H9 (cell line): ENCODE results near the gene KIR3DL2. TPM values are rescaled to one million over a fixed set of nuclear protein-coding genes. Genes with fewer than 3 reads are reported as not detected.
"Not testable (repeated sequence)": the region's sequence is repeated elsewhere in the genome, so short reads cannot be mapped to it uniquely, and the experiment has no call there.

Source experiments
- DNase-seq: peaks from one replicate; pipeline ENCODE4 v3.0.0-alpha.2; 2017
- H2AFZ ChIP-seq: one replicate; pipeline ENCODE4 v1.6.1; 2013; ENCODE audit warnings: mild to moderate bottlenecking, low read length, control low read depth, moderate library complexity
- H2AK5ac ChIP-seq: 2 replicates; pipeline ENCODE4 v1.6.1; 2013; ENCODE audit warnings: low read length, control low read depth, mixed read lengths; ENCODE audit not compliant: insufficient read length
- H2BK120ac ChIP-seq: one replicate; pipeline ENCODE4 v1.6.1; 2013; ENCODE audit warnings: low read depth, mild to moderate bottlenecking, low read length, control low read depth, inconsistent platforms; ENCODE audit not compliant: poor library complexity, severe bottlenecking
- H2BK12ac ChIP-seq: 2 replicates; pipeline ENCODE4 v1.6.1; 2013; ENCODE audit warnings: low read length, control low read depth, mixed read lengths, low read depth; ENCODE audit not compliant: insufficient read length
- H2BK15ac ChIP-seq: 2 replicates; pipeline ENCODE4 v1.6.1; 2013; ENCODE audit warnings: low read depth, low read length, control low read depth
- H2BK20ac ChIP-seq: one replicate; pipeline ENCODE4 v1.6.1; 2013; ENCODE audit warnings: low read depth, mild to moderate bottlenecking, low read length, control low read depth, inconsistent platforms; ENCODE audit not compliant: poor library complexity, severe bottlenecking
- H2BK5ac ChIP-seq: 2 replicates; pipeline ENCODE4 v1.6.1; 2013; ENCODE audit warnings: low read length, control low read depth, mixed read lengths; ENCODE audit not compliant: insufficient read length
- H3K14ac ChIP-seq: 2 replicates; pipeline ENCODE4 v1.6.1; 2013; ENCODE audit warnings: low read length, control low read depth; ENCODE audit not compliant: insufficient read depth
- H3K18ac ChIP-seq: 2 replicates; pipeline ENCODE4 v1.6.1; 2013; ENCODE audit warnings: low read depth, mild to moderate bottlenecking, mixed read lengths, low read length, control low read depth; ENCODE audit not compliant: insufficient read length
- H3K23ac ChIP-seq: 2 replicates; pipeline ENCODE4 v1.6.1; 2013; ENCODE audit warnings: low read length, control low read depth, mixed read lengths, low read depth; ENCODE audit not compliant: insufficient read length
- H3K23me2 ChIP-seq: 2 replicates; pipeline ENCODE4 v1.6.1; 2013; ENCODE audit warnings: low read depth, mild to moderate bottlenecking, mixed read lengths, low read length, control low read depth; ENCODE audit not compliant: insufficient read length, poor library complexity, severe bottlenecking
- H3K27ac ChIP-seq: 2 replicates; pipeline ENCODE4 v1.5.1; 2013; ENCODE audit warnings: low read length, control low read depth, mixed read lengths, low read depth; ENCODE audit not compliant: insufficient read length
- H3K27me3 ChIP-seq: 2 replicates; pipeline ENCODE4 v1.6.1; 2013; ENCODE audit warnings: low read length, control low read depth, inconsistent platforms; ENCODE audit not compliant: insufficient read depth
- H3K4ac ChIP-seq: 2 replicates; pipeline ENCODE4 v1.6.1; 2013; ENCODE audit warnings: low read depth, mild to moderate bottlenecking, control low read depth, inconsistent platforms, low read length, moderate library complexity
- H3K4me1 ChIP-seq: 2 replicates; pipeline ENCODE4 v1.6.1; 2013; ENCODE audit warnings: low read length, control low read depth, inconsistent platforms; ENCODE audit not compliant: insufficient read depth
- H3K4me2 ChIP-seq: 2 replicates; pipeline ENCODE4 v1.6.1; 2013; ENCODE audit warnings: low read length, control low read depth, mixed read lengths; ENCODE audit not compliant: insufficient read length, insufficient read depth
- H3K56ac ChIP-seq: 2 replicates; pipeline ENCODE4 v1.6.1; 2013; ENCODE audit warnings: low read depth, mild to moderate bottlenecking, mixed read lengths, low read length, control low read depth; ENCODE audit not compliant: insufficient read length
- H3K79me1 ChIP-seq: 2 replicates; pipeline ENCODE4 v1.6.1; 2013; ENCODE audit warnings: low read depth, mild to moderate bottlenecking, moderate library complexity, low read length, control low read depth, inconsistent platforms; ENCODE audit not compliant: insufficient read depth, poor library complexity, severe bottlenecking
- H3K79me2 ChIP-seq: 2 replicates; pipeline ENCODE4 v1.6.1; 2013; ENCODE audit warnings: low read length, control low read depth, inconsistent platforms; ENCODE audit not compliant: insufficient read depth
- H3K9ac ChIP-seq: 2 replicates; pipeline ENCODE4 v1.6.1; 2013; ENCODE audit warnings: low read length, control low read depth, mixed read lengths; ENCODE audit not compliant: insufficient read length; ENCODE audit errors: extremely low read depth
- H3K9me3 ChIP-seq: one replicate; pipeline ENCODE4 v1.6.1; 2013; ENCODE audit warnings: low read depth, low read length, inconsistent platforms; ENCODE audit not compliant: control insufficient read depth
- H3T11ph ChIP-seq: one replicate; pipeline ENCODE4 v1.6.1; 2013; ENCODE audit warnings: mild to moderate bottlenecking, low read length, control low read depth, inconsistent platforms
- H4K20me1 ChIP-seq: one replicate; pipeline ENCODE4 v1.6.1; 2013; ENCODE audit not compliant: control insufficient read depth, insufficient read length, insufficient read depth
- H4K5ac ChIP-seq: 2 replicates; pipeline ENCODE4 v1.6.1; 2013; ENCODE audit warnings: low read depth, mild to moderate bottlenecking, mixed read lengths, low read length, control low read depth; ENCODE audit not compliant: insufficient read length
- H4K8ac ChIP-seq: replicated peaks from 2 replicates; pipeline ENCODE4 v1.6.1; 2013; ENCODE audit warnings: low read length, control low read depth, mixed read lengths, low read depth; ENCODE audit not compliant: insufficient read length
- H4K91ac ChIP-seq: 2 replicates; pipeline ENCODE4 v1.6.1; 2013; ENCODE audit warnings: low read depth, mild to moderate bottlenecking, moderate library complexity, mixed read lengths, low read length, control low read depth; ENCODE audit not compliant: insufficient read length
- H3K27ac Mint-ChIP-seq, 3 experiments: 2 replicates in 2 of 3; 3 replicates in 1 of 3; pipeline ENCODE4 v1.8.0; 2020 to 2021; ENCODE audit warnings: mixed read lengths in 3 of 3, mild to moderate bottlenecking in 1 of 3, moderate library complexity in 1 of 3
- H3K27me3 Mint-ChIP-seq: 2 replicates; pipeline ENCODE4 v1.8.0; 2021; ENCODE audit warnings: low read depth, mild to moderate bottlenecking, moderate library complexity, mixed read lengths
- H3K36me3 Mint-ChIP-seq, 3 experiments: 2 replicates in 2 of 3; 3 replicates in 1 of 3; pipeline ENCODE4 v1.8.0; 2020 to 2021; ENCODE audit warnings: low read depth in 3 of 3, mixed read lengths in 3 of 3; ENCODE audit not compliant: insufficient read depth in 1 of 3
- H3K4me1 Mint-ChIP-seq, 2 experiments: 2 replicates each; pipeline ENCODE4 v1.8.0; 2020; ENCODE audit warnings: mixed read lengths in 2 of 2
- H3K4me3 Mint-ChIP-seq, 2 experiments: 2 replicates in 1 of 2; 3 replicates in 1 of 2; pipeline ENCODE4 v1.8.0; 2020 to 2021; ENCODE audit warnings: mild to moderate bottlenecking in 2 of 2, mixed read lengths in 2 of 2, moderate library complexity in 1 of 2
- H3K9me3 Mint-ChIP-seq, 2 experiments: 2 replicates in 1 of 2; 3 replicates in 1 of 2; pipeline ENCODE4 v1.8.0; 2020; ENCODE audit warnings: mild to moderate bottlenecking in 2 of 2, mixed read lengths in 2 of 2, moderate library complexity in 1 of 2
- WGBS: extraction: QIAGEN DNeasy Blood & Tissue Kit; methylation state at CpG from one replicate; pipeline ENCODE4 v1.1.7; 2013; ENCODE audit warnings: missing lambda C conversion rate, low lambda C conversion rate, mixed read lengths; ENCODE audit not compliant: insufficient read length; ENCODE audit errors: extremely low coverage; 5-methylcytosine and 5-hydroxymethylcytosine counted together
- total RNA-seq: library from RNA; stranded (reverse); gene quantifications from 2 replicates; pipeline ENCODE4 v1.2.1, GENCODE V29; 2021

The KIR3DL2 gene
- total RNA-seq, 1 experiment from 2014 or later, result not detected

DNA sequence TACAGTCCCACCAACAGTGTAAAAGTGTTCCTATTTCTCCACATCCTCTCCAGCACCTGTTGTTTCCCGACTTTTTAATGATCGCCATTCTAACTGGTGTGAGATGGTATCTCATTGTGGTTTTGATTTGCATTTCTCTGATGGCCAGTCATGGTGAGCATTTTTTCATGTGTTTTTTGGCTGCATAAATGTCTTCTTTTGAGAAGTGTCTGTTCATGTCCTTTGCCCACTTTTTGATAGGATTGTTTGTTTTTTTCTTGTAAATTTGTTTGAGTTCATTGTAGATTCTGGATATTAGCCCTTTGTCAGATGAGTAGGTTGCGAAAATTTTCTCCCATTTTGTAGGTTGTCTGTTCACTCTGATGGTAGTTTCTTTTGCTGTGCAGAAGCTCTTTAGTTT lies 13.2 kb downstream of the KIR3DL2 start:
- H3K27ac Mint-ChIP-seq, H3K27me3 ChIP-seq, H3K4me1 Mint-ChIP-seq, H3T11ph ChIP-seq, H4K5ac ChIP-seq, H4K91ac ChIP-seq, H2BK20ac ChIP-seq, H3K56ac ChIP-seq, H3K79me1 ChIP-seq, H3K23ac ChIP-seq, DNase-seq, H4K20me1 ChIP-seq, H3K4me2 ChIP-seq, H3K4ac ChIP-seq, H2BK120ac ChIP-seq, H2AK5ac ChIP-seq, H3K23me2 ChIP-seq, H2BK15ac ChIP-seq, H2BK5ac ChIP-seq, H3K14ac ChIP-seq, H3K9ac ChIP-seq, H3K36me3 Mint-ChIP-seq, H4K8ac ChIP-seq, H3K27ac ChIP-seq, H3K4me3 Mint-ChIP-seq, H3K4me1 ChIP-seq, H2AFZ ChIP-seq, H3K79me2 ChIP-seq, H3K18ac ChIP-seq, H2BK12ac ChIP-seq: not testable (repeated sequence)
- H3K9me3 ChIP-seq, result peaks cover 19% of the 10 kb centered on the region
- Mint-ChIP-seq H3K27me3 (peaks cover 12% of the 10 kb centered on the region), H3K9me3 (peaks cover 64 to 80% of the 10 kb centered on the region in 2 experiments)
- WGBS, result no CpG with 5 or more reads among the region's 3 CpGs
